Measurements from ENCODE around the gene PDE4D. TPM values are rescaled to one million over a fixed set of nuclear protein-coding genes. Genes with fewer than 3 reads are reported as not detected.

PDE4D gene
- total and polyA plus RNA-seq, 2 experiments from 2014 or later, result 4.3 to 9.7 TPM

GRCh38 chr5:58923355-58923754, 970.2 kb downstream of the PDE4D start:
- no peaks in the 10 kb centered on the region for H4K20me1 ChIP-seq (ENCODE audit: insufficient read depth)
- H3K79me2 ChIP-seq (ENCODE audit: insufficient read depth), result no peaks in the 10 kb centered on the region
- in situ Hi-C loops (cut with MboI), result no loop called here
- no peak overlapping the region for H3K27ac ChIP-seq
- peaks cover 12% of the 10 kb centered on the region for H3K4me1 ChIP-seq (ENCODE audit: insufficient read depth)
- DNase-seq, result no peak
- peak overlapping the region; percentile 35; the same call in 1 of the 2 replicates for H3K4me3 ChIP-seq
- H2AFZ ChIP-seq, result no peak overlapping the region
- no peak overlapping the region for H3K9ac ChIP-seq
- no peaks in the 10 kb centered on the region for H3K9me3 ChIP-seq (ENCODE audit: low read depth)
- peak overlapping the region; percentile 32 for H3K4me2 ChIP-seq (ENCODE audit: unreplicated experiment)
- H3K36me3 ChIP-seq (ENCODE audit: low read depth), result no peaks in the 10 kb centered on the region
- TF ChIP-seq EZH2 (IDR thresholded peaks at IDR 0.05; ENCODE audit: insufficient read depth, poor library complexity, severe bottlenecking) (no peak), EZH2phosphoT487 (IDR thresholded peaks at IDR 0.05; ENCODE audit: insufficient read depth, low read depth) (no peak)
- WGBS, 2 experiments (ENCODE audit: low coverage in 1 of 2, low lambda C conversion rate in 2 of 2, missing lambda C conversion rate in 2 of 2), result 88 to 92% methylated on average over 2 of the region's 2 CpGs
- H3K9me2 ChIP-seq (ENCODE audit: insufficient read depth), result no peaks in the 10 kb centered on the region
- no peaks in the 10 kb centered on the region; the same call in 1 of the 2 replicates for H3K27me3 ChIP-seq (replicated peaks; ENCODE audit: insufficient read depth)
- no peaks in the 10 kb centered on the region for H3F3A ChIP-seq (ENCODE audit: insufficient read depth)

- H3K4me2 ChIP-seq (ENCODE audit: unreplicated experiment), result peak overlapping the region; percentile 32
- H3K9ac ChIP-seq, result no peak overlapping the region
- H2AFZ ChIP-seq, result peak overlapping the region; percentile 61
- peaks cover 12% of the 10 kb centered on the region for H3K4me1 ChIP-seq (ENCODE audit: insufficient read depth)
- H3K4me3 ChIP-seq, result peak overlapping the region; percentile 35
- peak; percentile 75 for DNase-seq
- TF ChIP-seq EZH2phosphoT487 (IDR thresholded peaks at IDR 0.05; ENCODE audit: insufficient read depth, low read depth) (no peak), EZH2 (IDR thresholded peaks at IDR 0.05; ENCODE audit: insufficient read depth, poor library complexity, severe bottlenecking) (no peak)
- in situ Hi-C loops (cut with MboI), result no loop called here
- H3K9me2 ChIP-seq (ENCODE audit: insufficient read depth), result no peaks in the 10 kb centered on the region
- H3F3A ChIP-seq (ENCODE audit: insufficient read depth), result no peaks in the 10 kb centered on the region
- no peaks in the 10 kb centered on the region for H3K36me3 ChIP-seq (ENCODE audit: low read depth)
- no peaks in the 10 kb centered on the region; the same call in 1 of the 2 replicates for H3K27me3 ChIP-seq (replicated peaks; ENCODE audit: insufficient read depth)
- 16 to 17% methylated on average over 15 of the region's 15 CpGs for WGBS, 2 experiments (ENCODE audit: low coverage in 1 of 2, low lambda C conversion rate in 2 of 2, missing lambda C conversion rate in 2 of 2)
- no peaks in the 10 kb centered on the region for H3K9me3 ChIP-seq (ENCODE audit: low read depth)
- no peak overlapping the region for H3K27ac ChIP-seq
- H4K20me1 ChIP-seq (ENCODE audit: insufficient read depth), result no peaks in the 10 kb centered on the region
- H3K79me2 ChIP-seq (ENCODE audit: insufficient read depth), result no peaks in the 10 kb centered on the region
Observed at GRCh38 chr5:58922461-58923171, 970.9 kb downstream of the PDE4D start.

GRCh38 chr5:58921159-58921558, 972.4 kb downstream of the PDE4D start:
- WGBS, 2 experiments (ENCODE audit: low coverage in 1 of 2, low lambda C conversion rate in 2 of 2, missing lambda C conversion rate in 2 of 2), result 5 to 19% methylated on average over 1 of the region's 1 CpG
- no peak for DNase-seq

GRCh38 chr5:58919833-58920232, 973.7 kb downstream of the PDE4D start:
- no peaks in the 10 kb centered on the region for H3K9me2 ChIP-seq (ENCODE audit: insufficient read depth)
- DNase-seq, result no peak
- no peak overlapping the region for H3K4me2 ChIP-seq (ENCODE audit: unreplicated experiment)
- no peaks in the 10 kb centered on the region for H4K20me1 ChIP-seq (ENCODE audit: insufficient read depth)
- no peaks in the 10 kb centered on the region for H3K36me3 ChIP-seq (ENCODE audit: low read depth)
- peaks cover 12% of the 10 kb centered on the region for H3K4me1 ChIP-seq (ENCODE audit: insufficient read depth)
- 37 to 40% methylated on average over 5 of the region's 5 CpGs for WGBS, 2 experiments (ENCODE audit: low coverage in 1 of 2, low lambda C conversion rate in 2 of 2, missing lambda C conversion rate in 2 of 2)
- TF ChIP-seq EZH2phosphoT487 (IDR thresholded peaks at IDR 0.05; ENCODE audit: insufficient read depth, low read depth) (no peak), EZH2 (IDR thresholded peaks at IDR 0.05; ENCODE audit: insufficient read depth, poor library complexity, severe bottlenecking) (no peak)
- H3K27me3 ChIP-seq (replicated peaks; ENCODE audit: insufficient read depth), result no peaks in the 10 kb centered on the region; the same call in 1 of the 2 replicates
- no peak overlapping the region for H3K4me3 ChIP-seq
- no peaks in the 10 kb centered on the region for H3K9me3 ChIP-seq (ENCODE audit: low read depth)
- H3K79me2 ChIP-seq (ENCODE audit: insufficient read depth), result no peaks in the 10 kb centered on the region
- no peak overlapping the region for H3K9ac ChIP-seq
- H2AFZ ChIP-seq, result no peak overlapping the region
- H3F3A ChIP-seq (ENCODE audit: insufficient read depth), result no peaks in the 10 kb centered on the region
- in situ Hi-C loops (cut with MboI), result no loop called here
- H3K27ac ChIP-seq, result no peak overlapping the region

More at GRCh38 chr5:58921159-58921558, 972.4 kb downstream of the PDE4D start:
- Histone ChIP-seq H3K36me3 (ENCODE audit: low read depth) (no peaks in the 10 kb centered on the region), H3F3A (ENCODE audit: insufficient read depth) (no peaks in the 10 kb centered on the region), H2AFZ (no peak overlapping the region), H3K27ac (no peak overlapping the region), H3K9me2 (ENCODE audit: insufficient read depth) (no peaks in the 10 kb centered on the region), H3K79me2 (ENCODE audit: insufficient read depth) (no peaks in the 10 kb centered on the region), H3K4me2 (ENCODE audit: unreplicated experiment) (no peak overlapping the region), H3K9me3 (ENCODE audit: low read depth) (no peaks in the 10 kb centered on the region), H3K27me3 (replicated peaks; ENCODE audit: insufficient read depth) (no peaks in the 10 kb centered on the region; the same call in 1 of the 2 replicates), H3K9ac (no peak overlapping the region), H3K4me1 (ENCODE audit: insufficient read depth) (peaks cover 12% of the 10 kb centered on the region), H3K4me3 (no peak overlapping the region), H4K20me1 (ENCODE audit: insufficient read depth) (no peaks in the 10 kb centered on the region)
- TF ChIP-seq EZH2 (IDR thresholded peaks at IDR 0.05; ENCODE audit: insufficient read depth, poor library complexity, severe bottlenecking) (no peak), EZH2phosphoT487 (IDR thresholded peaks at IDR 0.05; ENCODE audit: insufficient read depth, low read depth) (no peak)
- in situ Hi-C loops (cut with MboI), result no loop called here

MicroRNA genes within 50 kb of the gene (microRNA counts, 767-probe panel; counts per million panel counts)
- microRNA hsa-miR-582-3p (447 counts per million, percentile 86 among the panel's probes with 10 or more counts), microRNA hsa-miR-582-5p (447 counts per million, percentile 86 among the panel's probes with 10 or more counts)

Small RNA genes within 50 kb of the gene (microRNA-seq; reads per million reads assigned to microRNA genes)
- not detected for gene MIR582 (ENCODE audit: borderline number of aligned reads)

Small RNA genes within 50 kb of the gene (small RNA-seq; reads per million reads assigned to genes)
- gene MIR582 (ENCODE audit: low read depth, low replicate concordance), result not detected

All from GM23248 (cell line).